Dermis microvascular lymphatic vessel endothelial cell (primary cell): ENCODE measurements around the gene SH3BGRL2. TPM values are rescaled to one million over a fixed set of nuclear protein-coding genes. Genes with fewer than 3 reads are reported as not detected.
A peak's percentile ranks its signal among the peaks of the same experiment; 100 is the strongest.
"Not testable (repeated sequence)": the region's sequence is repeated elsewhere in the genome, so short reads cannot be mapped to it uniquely, and the experiment has no call there.

Experiments used
- DNase-seq, 2 donors: peaks; one replicate each; pipeline versions ENCODE4 v3.0.0 to v3.0.0-alpha.2; 2010; ENCODE audit warnings: low read depth in 2 of 2
- total RNA-seq: library from RNA; depleted of rRNA; stranded (reverse); fragments of >200 nt; gene quantifications from 2 replicates; pipeline ENCODE4 v1.2.1, GENCODE V29; 2014

Gene SH3BGRL2
- total RNA-seq, 1 donor from 2014 or later: 81.8 TPM

GRCh38 chr6:79648328-79648727, 17.2 kb downstream of the SH3BGRL2 start:
- DNase-seq: no peak

GRCh38 chr6:79649016-79649415, 17.9 kb downstream of the SH3BGRL2 start:
- no peak for DNase-seq

GRCh38 chr6:79650950-79651349, 19.8 kb downstream of the SH3BGRL2 start:
- DNase-seq: peak; percentile 62

- DNase-seq: no peak
Measured at GRCh38 chr6:79656134-79656533, 25.0 kb downstream of the SH3BGRL2 start.

- no peak for DNase-seq
Measured at GRCh38 chr6:79657238-79657637, 26.1 kb downstream of the SH3BGRL2 start.

- not testable (repeated sequence) for DNase-seq
Measured at GRCh38 chr6:79663655-79664054, 32.5 kb downstream of the SH3BGRL2 start.

- no peak for DNase-seq
Measured at GRCh38 chr6:79665725-79666551, 34.8 kb downstream of the SH3BGRL2 start.

- DNase-seq: no peak
Measured at GRCh38 chr6:79666634-79667033, 35.5 kb downstream of the SH3BGRL2 start.

- DNase-seq: no peak
Measured at GRCh38 chr6:79668381-79668780, 37.3 kb downstream of the SH3BGRL2 start.

DNA sequence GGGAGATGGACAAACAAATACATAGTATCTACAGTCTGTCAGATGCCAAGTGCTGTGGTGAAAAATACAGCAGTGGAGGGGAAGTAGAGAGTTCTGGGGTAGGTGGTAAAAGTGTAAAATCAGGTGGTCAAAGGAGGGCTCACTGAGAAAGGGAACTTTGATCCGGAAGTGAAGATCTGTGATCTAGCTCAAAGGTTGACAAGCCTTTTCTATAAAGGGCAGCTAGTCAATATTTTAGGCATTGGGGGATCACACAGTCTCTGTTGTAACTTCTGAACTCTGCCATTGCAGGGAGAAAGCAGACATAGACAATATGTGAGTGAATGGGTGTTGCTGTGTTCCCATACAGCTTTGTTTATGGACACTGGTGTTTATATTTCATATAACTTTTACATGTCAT, 38.6 kb downstream of the SH3BGRL2 start:
- no peak for DNase-seq

GRCh38 chr6:79670789-79671188, 39.7 kb downstream of the SH3BGRL2 start:
- no peak for DNase-seq

- peak; percentile 79 to 91 for DNase-seq
Measured at GRCh38 chr6:79671600-79672266, 40.6 kb downstream of the SH3BGRL2 start.

DNA sequence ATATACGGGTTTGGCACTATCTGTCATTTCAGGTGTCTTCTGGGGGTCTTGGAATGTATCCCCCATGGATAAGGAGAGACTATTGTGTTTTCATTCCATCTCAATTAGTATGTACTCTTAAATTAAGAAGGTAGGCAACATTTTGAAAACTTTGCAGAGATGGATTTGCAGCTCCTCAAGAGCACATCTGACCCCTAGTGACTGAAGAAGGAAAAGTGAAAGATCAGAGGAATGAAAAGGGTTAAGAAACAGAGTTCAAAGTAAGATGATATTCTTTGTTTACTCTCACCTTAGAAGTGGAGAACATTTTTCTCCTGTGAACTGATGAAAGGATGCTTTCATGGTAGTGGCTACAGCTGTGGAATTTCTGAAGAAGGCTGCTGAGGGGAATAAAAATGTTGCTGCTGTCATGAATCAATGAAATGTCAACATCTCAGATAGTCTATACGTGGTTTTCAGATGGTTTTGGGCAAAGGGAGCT, 41.5 kb downstream of the SH3BGRL2 start:
- peak in 1 of 2 donors; percentile 59 for DNase-seq

GRCh38 chr6:79673947-79674346, 42.8 kb downstream of the SH3BGRL2 start:
- DNase-seq: no peak

- no peak for DNase-seq
Measured at GRCh38 chr6:79676785-79677736, 45.9 kb downstream of the SH3BGRL2 start.

DNA sequence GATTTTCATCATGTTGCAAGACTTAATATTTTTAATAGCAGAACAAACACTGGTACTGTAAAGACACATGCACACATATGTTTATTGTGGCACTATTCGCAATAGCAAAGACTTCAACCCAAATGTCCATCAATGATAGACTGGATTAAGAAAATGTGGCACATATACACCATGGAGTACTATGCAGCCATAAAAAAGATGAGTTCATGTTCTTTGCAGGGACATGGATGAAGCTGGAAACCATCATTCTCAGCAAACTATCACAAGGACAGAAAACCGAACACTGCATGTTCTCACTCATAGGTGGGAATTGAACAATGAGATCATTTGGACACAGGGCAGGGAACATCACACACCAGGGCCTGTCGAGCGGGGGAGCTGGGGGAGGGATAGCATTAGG, 51.6 kb downstream of the SH3BGRL2 start:
- DNase-seq: not testable (repeated sequence)

GRCh38 chr6:79684876-79685275, 53.7 kb downstream of the SH3BGRL2 start:
- DNase-seq: peak in 1 of 2 donors; percentile 11

DNA sequence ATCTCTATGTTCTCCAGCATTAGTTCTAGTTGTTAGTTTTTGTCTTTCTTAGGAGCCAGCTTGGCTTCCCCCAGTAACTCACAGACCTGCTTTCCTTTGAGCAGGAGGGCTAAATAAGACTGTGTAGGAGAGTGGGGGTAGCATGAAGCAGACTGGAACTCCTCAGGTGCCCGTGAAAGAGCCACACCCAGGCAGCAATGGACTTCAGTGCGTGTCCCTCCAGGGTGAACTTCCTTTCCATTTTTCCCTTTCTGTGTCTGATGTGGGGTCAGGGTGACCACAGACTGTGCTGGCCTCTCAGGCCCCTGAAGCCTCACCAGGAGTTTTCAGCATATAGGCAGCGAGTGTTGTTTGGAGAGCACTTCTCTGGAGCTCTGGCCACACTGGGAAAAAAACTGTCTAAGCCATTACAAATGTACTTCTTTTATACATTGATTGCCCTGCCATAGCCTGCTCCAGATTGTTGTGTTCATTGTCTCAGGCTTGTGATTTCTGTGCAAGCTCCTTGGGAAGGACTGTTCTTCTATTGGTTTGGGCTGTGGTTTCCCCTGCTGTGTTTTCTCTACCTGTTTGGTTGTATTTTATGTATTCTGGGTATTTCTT, 55.7 kb downstream of the SH3BGRL2 start:
- DNase-seq: no peak

DNA sequence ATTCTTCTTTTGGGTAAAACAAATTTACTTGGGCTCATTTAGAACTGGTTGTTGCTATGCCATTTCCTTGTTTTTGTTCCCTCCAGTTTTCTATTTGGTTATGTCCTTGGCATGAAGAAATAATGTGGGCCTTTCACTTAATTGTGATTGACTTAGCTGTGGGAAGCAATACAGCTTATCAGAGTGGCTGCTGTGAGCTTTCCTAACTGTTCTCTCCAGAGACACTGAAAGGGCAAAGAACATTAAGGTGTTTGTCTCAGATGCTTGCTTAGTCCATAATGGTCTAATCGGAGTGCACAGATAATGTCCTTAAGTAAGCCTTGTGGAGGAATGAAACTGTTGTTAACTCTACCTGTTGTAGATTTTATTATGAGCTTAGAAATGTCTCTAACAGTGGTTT, 56.6 kb downstream of the SH3BGRL2 start:
- DNase-seq: no peak

GRCh38 chr6:79694156-79694555, 63.0 kb downstream of the SH3BGRL2 start:
- no peak for DNase-seq
